HEK293 (cell line): ENCODE data around the gene TCEAL7.

Source experiments
- FEZF1 ChIP-seq: fragments of 450-650 bp; formaldehyde crosslinking; IDR thresholded peaks from 2 replicates; pipeline ENCODE4 v1.5.1; 2016; ENCODE audit warnings: missing biosample characterization, missing genetic modification characterization
- GLIS2 ChIP-seq: fragments of 450-650 bp; formaldehyde crosslinking; IDR thresholded peaks from 2 replicates; pipeline ENCODE4 v1.5.1; 2016; ENCODE audit warnings: missing biosample characterization, missing genetic modification characterization
- HOXD13 ChIP-seq: sonication (generic); formaldehyde crosslinking; IDR thresholded peaks from 2 replicates; pipeline ENCODE4 v1.8.0; 2022; ENCODE audit warnings: missing genetic modification reagents, borderline replicate concordance
- IKZF3 ChIP-seq: fragments of 450-650 bp; IDR thresholded peaks from 2 replicates; pipeline ENCODE4 v1.5.0; 2018; ENCODE audit warnings: missing biosample characterization, mild to moderate bottlenecking, missing genetic modification characterization, moderate library complexity
- KLF9 ChIP-seq: fragments of 450-650 bp; formaldehyde crosslinking; IDR thresholded peaks from 2 replicates; pipeline ENCODE4 v1.5.1; 2016; ENCODE audit warnings: missing biosample characterization, missing genetic modification characterization, low read depth
- SP3 ChIP-seq: fragments of 450-650 bp; formaldehyde crosslinking; IDR thresholded peaks from 2 replicates; pipeline ENCODE4 v1.5.1; 2016; ENCODE audit warnings: missing biosample characterization, missing genetic modification characterization
- ZBTB10 ChIP-seq: fragments of 450-650 bp; formaldehyde crosslinking; IDR thresholded peaks from 2 replicates; pipeline ENCODE4 v1.5.1; 2016; ENCODE audit warnings: missing biosample characterization, missing genetic modification characterization
- ZBTB20 ChIP-seq: fragments of 450-650 bp; formaldehyde crosslinking; IDR thresholded peaks from 2 replicates; pipeline ENCODE4 v1.5.1; 2016; ENCODE audit warnings: missing biosample characterization, missing genetic modification characterization
- ZBTB48 ChIP-seq: fragments of 450-650 bp; formaldehyde crosslinking; IDR thresholded peaks from 2 replicates; pipeline ENCODE4 v1.5.1; 2016; ENCODE audit warnings: missing biosample characterization, missing genetic modification characterization
- ZBTB8A ChIP-seq: fragments of 450-650 bp; formaldehyde crosslinking; IDR thresholded peaks from 2 replicates; pipeline ENCODE4 v1.5.1; 2016; ENCODE audit warnings: missing biosample characterization, missing genetic modification characterization
- ZFP37 ChIP-seq: fragments of 450-650 bp; formaldehyde crosslinking; IDR thresholded peaks from 2 replicates; pipeline ENCODE4 v1.5.1; 2016; ENCODE audit warnings: missing biosample characterization, missing genetic modification characterization
- ZNF112 ChIP-seq: fragments of 450-650 bp; formaldehyde crosslinking; IDR thresholded peaks from 2 replicates; pipeline ENCODE4 v1.5.0; 2017; ENCODE audit warnings: missing biosample characterization, missing genetic modification characterization
- ZNF132 ChIP-seq: fragments of 450-650 bp; formaldehyde crosslinking; IDR thresholded peaks from 2 replicates; pipeline ENCODE4 v1.5.1; 2017; ENCODE audit warnings: missing biosample characterization, missing genetic modification characterization, borderline replicate concordance
- ZNF175 ChIP-seq: fragments of 450-650 bp; formaldehyde crosslinking; IDR thresholded peaks from 2 replicates; pipeline ENCODE4 v1.5.1; 2016; ENCODE audit warnings: missing biosample characterization, missing genetic modification characterization
- ZNF19 ChIP-seq: fragments of 450-650 bp; formaldehyde crosslinking; IDR thresholded peaks from 2 replicates; pipeline ENCODE4; 2016; ENCODE audit warnings: missing biosample characterization, missing genetic modification characterization, low read depth
- ZNF223 ChIP-seq: fragments of 450-650 bp; formaldehyde crosslinking; IDR thresholded peaks from 2 replicates; pipeline ENCODE4 v1.5.1; 2016; ENCODE audit warnings: missing biosample characterization, missing genetic modification characterization
- ZNF335 ChIP-seq: fragments of 450-650 bp; formaldehyde crosslinking; conservative IDR thresholded peaks from 2 replicates; pipeline ENCODE4 v1.5.1; 2016; ENCODE audit warnings: missing biosample characterization, missing genetic modification characterization
- ZNF341 ChIP-seq: fragments of 450-650 bp; formaldehyde crosslinking; IDR thresholded peaks from 2 replicates; pipeline ENCODE4; 2016; ENCODE audit warnings: low read depth, missing biosample characterization, missing genetic modification characterization
- ZNF366 ChIP-seq: fragments of 450-650 bp; formaldehyde crosslinking; conservative IDR thresholded peaks from 2 replicates; pipeline ENCODE4 v1.5.1; 2016; ENCODE audit warnings: missing biosample characterization, missing genetic modification characterization
- ZNF488 ChIP-seq: fragments of 450-650 bp; formaldehyde crosslinking; IDR thresholded peaks from 2 replicates; pipeline ENCODE4 v1.5.1; 2016; ENCODE audit warnings: missing biosample characterization, missing genetic modification characterization
- ZNF510 ChIP-seq: fragments of 450-650 bp; formaldehyde crosslinking; IDR thresholded peaks from 2 replicates; pipeline ENCODE4 v1.5.1; 2018; ENCODE audit warnings: mild to moderate bottlenecking, missing genetic modification characterization, missing biosample characterization; ENCODE audit not compliant: insufficient replicate concordance
- ZNF521 ChIP-seq: fragments of 450-650 bp; formaldehyde crosslinking; IDR thresholded peaks from 2 replicates; pipeline ENCODE4 v1.5.1; 2017; ENCODE audit warnings: missing biosample characterization, mild to moderate bottlenecking, missing genetic modification characterization
- ZNF660 ChIP-seq: fragments of 450-650 bp; IDR thresholded peaks from 2 replicates; pipeline ENCODE4 v1.5.1; 2018; ENCODE audit warnings: missing biosample characterization, mild to moderate bottlenecking, missing genetic modification characterization
- ZNF677 ChIP-seq: fragments of 450-650 bp; IDR thresholded peaks from 2 replicates; pipeline ENCODE4 v1.5.0; 2018; ENCODE audit warnings: missing biosample characterization, mild to moderate bottlenecking, missing genetic modification characterization, moderate library complexity
- ZNF776 ChIP-seq: fragments of 450-650 bp; formaldehyde crosslinking; IDR thresholded peaks from 2 replicates; pipeline ENCODE4 v1.5.0; 2017; ENCODE audit warnings: missing biosample characterization, missing genetic modification characterization, borderline replicate concordance
- TF ChIP-seq, protein P1 (sequence below): fragments of 450-650 bp; formaldehyde crosslinking; optimal IDR thresholded peaks from 2 replicates; pipeline ENCODE3; 2016; ENCODE audit warnings: missing biosample characterization, mild to moderate bottlenecking, missing genetic modification characterization
- TF ChIP-seq, protein P2 (sequence below): fragments of 450-650 bp; formaldehyde crosslinking; IDR thresholded peaks from 2 replicates; pipeline ENCODE4 v1.5.1; 2016; ENCODE audit warnings: missing biosample characterization, missing genetic modification characterization
- TF ChIP-seq, protein P3 (sequence below): fragments of 450-650 bp; formaldehyde crosslinking; IDR thresholded peaks from 2 replicates; pipeline ENCODE4 v1.5.1; 2017; ENCODE audit warnings: missing biosample characterization, missing genetic modification characterization
- TF ChIP-seq, protein P4 (sequence below): fragments of 450-650 bp; formaldehyde crosslinking; IDR thresholded peaks from 2 replicates; pipeline ENCODE4 v1.5.1; 2016; ENCODE audit warnings: missing biosample characterization, missing genetic modification characterization

The TCEAL7 gene

GRCh38 chrX:103310555-103311398, 19.3 kb upstream of the TCEAL7 start, which contains the start of gene BEX2 (continued):
- TF ChIP-seq ZNF112 (tag by site-specific recombination) = no peak
- TF ChIP-seq, protein P1, sequence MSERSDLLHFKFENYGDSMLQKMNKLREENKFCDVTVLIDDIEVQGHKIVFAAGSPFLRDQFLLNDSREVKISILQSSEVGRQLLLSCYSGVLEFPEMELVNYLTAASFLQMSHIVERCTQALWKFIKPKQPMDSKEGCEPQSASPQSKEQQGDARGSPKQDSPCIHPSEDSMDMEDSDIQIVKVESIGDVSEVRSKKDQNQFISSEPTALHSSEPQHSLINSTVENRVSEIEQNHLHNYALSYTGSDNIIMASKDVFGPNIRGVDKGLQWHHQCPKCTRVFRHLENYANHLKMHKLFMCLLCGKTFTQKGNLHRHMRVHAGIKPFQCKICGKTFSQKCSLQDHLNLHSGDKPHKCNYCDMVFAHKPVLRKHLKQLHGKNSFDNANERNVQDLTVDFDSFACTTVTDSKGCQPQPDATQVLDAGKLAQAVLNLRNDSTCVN (tag by site-specific recombination) = peak; percentile 61
- no peak for TF ChIP-seq ZBTB8A
- TF ChIP-seq ZNF366 (tag by site-specific recombination) = peak; percentile 57; the same call in 1 of the 2 replicates
- TF ChIP-seq ZNF677 (tag by site-specific recombination) = no peak
- TF ChIP-seq SP3 = peak; percentile 80
- peak; percentile 26; the same call in 1 of the 2 replicates for TF ChIP-seq ZNF341
- no peak for TF ChIP-seq ZBTB10 (tag by site-specific recombination)
- TF ChIP-seq ZNF132 (tag by site-specific recombination) = no peak
- no peak for TF ChIP-seq ZFP37 (tag by site-specific recombination)
- no peak for TF ChIP-seq ZNF19 (tag by site-specific recombination)
- no peak for TF ChIP-seq ZNF776 (tag by site-specific recombination)
- TF ChIP-seq, protein P2, sequence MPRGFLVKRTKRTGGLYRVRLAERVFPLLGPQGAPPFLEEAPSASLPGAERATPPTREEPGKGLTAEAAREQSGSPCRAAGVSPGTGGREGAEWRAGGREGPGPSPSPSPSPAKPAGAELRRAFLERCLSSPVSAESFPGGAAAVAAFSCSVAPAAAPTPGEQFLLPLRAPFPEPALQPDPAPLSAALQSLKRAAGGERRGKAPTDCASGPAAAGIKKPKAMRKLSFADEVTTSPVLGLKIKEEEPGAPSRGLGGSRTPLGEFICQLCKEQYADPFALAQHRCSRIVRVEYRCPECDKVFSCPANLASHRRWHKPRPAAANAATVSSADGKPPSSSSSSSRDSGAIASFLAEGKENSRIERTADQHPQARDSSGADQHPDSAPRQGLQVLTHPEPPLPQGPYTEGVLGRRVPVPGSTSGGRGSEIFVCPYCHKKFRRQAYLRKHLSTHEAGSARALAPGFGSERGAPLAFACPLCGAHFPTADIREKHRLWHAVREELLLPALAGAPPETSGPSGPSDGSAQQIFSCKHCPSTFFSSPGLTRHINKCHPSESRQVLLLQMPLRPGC (tag by site-specific recombination) = no peak
- no peak for TF ChIP-seq ZNF175
- no peak for TF ChIP-seq IKZF3
- 0 out of 2 replicates have a peak, but pooled peaks have one; percentile 22 for TF ChIP-seq ZBTB48 (tag by site-specific recombination)
- TF ChIP-seq KLF9 (tag by site-specific recombination) = peak; percentile 88
- TF ChIP-seq ZBTB20 = peak; percentile 93
- TF ChIP-seq ZNF521 (tag by site-specific recombination) = no peak
- 0 out of 2 replicates have a peak, but pooled peaks have one; percentile 30 for TF ChIP-seq GLIS2
- no peak for TF ChIP-seq ZNF660 (tag by site-specific recombination)
- no peak for TF ChIP-seq HOXD13 (CRISPR knock-in tag)
- no peak for TF ChIP-seq ZNF488
- TF ChIP-seq, protein P3, sequence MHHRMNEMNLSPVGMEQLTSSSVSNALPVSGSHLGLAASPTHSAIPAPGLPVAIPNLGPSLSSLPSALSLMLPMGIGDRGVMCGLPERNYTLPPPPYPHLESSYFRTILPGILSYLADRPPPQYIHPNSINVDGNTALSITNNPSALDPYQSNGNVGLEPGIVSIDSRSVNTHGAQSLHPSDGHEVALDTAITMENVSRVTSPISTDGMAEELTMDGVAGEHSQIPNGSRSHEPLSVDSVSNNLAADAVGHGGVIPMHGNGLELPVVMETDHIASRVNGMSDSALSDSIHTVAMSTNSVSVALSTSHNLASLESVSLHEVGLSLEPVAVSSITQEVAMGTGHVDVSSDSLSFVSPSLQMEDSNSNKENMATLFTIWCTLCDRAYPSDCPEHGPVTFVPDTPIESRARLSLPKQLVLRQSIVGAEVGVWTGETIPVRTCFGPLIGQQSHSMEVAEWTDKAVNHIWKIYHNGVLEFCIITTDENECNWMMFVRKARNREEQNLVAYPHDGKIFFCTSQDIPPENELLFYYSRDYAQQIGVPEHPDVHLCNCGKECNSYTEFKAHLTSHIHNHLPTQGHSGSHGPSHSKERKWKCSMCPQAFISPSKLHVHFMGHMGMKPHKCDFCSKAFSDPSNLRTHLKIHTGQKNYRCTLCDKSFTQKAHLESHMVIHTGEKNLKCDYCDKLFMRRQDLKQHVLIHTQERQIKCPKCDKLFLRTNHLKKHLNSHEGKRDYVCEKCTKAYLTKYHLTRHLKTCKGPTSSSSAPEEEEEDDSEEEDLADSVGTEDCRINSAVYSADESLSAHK (tag by site-specific recombination) = no peak
- TF ChIP-seq, protein P4, sequence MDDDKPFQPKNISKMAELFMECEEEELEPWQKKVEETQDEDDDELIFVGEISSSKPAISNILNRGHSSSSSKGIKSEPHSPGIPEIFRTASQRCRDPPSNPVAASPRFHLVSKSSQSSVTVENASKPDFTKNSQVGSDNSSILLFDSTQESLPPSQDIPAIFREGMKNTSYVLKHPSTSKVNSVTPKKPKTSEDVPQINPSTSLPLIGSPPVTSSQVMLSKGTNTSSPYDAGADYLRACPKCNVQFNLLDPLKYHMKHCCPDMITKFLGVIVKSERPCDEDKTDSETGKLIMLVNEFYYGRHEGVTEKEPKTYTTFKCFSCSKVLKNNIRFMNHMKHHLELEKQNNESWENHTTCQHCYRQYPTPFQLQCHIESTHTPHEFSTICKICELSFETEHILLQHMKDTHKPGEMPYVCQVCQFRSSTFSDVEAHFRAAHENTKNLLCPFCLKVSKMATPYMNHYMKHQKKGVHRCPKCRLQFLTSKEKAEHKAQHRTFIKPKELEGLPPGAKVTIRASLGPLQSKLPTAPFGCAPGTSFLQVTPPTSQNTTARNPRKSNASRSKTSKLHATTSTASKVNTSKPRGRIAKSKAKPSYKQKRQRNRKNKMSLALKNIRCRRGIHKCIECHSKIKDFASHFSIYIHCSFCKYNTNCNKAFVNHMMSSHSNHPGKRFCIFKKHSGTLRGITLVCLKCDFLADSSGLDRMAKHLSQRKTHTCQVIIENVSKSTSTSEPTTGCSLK (tag by site-specific recombination) = no peak
- TF ChIP-seq ZNF510 (tag by site-specific recombination) = no peak
- TF ChIP-seq ZNF223 (tag by site-specific recombination) = no peak
- peak; percentile 33; the same call in 1 of the 2 replicates for TF ChIP-seq ZNF335 (tag by site-specific recombination)
- TF ChIP-seq FEZF1 (tag by site-specific recombination) = no peak
